Activated CD4-positive, alpha-beta memory T cell treated with anti-CD3 and anti-CD28 coated beads for 36 hours (primary cell): ENCODE data around the gene CD99L2. TPM values are rescaled to one million over a fixed set of nuclear protein-coding genes. Genes with fewer than 3 reads are reported as not detected.
A peak's percentile ranks its signal among the peaks of the same experiment; 100 is the strongest.

Source experiments
- CTCF ChIA-PET: fragments of 350-600 bp; sonication (Branson Sonifier 250); formaldehyde crosslinking; loops from one replicate; lab custom pipeline; 2021; ENCODE audit warnings: antibody characterized with exemption, inconsistent platforms; lab: Charles Lee
- POLR2A ChIA-PET: fragments of 350-600 bp; sonication (Branson Sonifier 250); formaldehyde crosslinking; loops from one replicate; lab custom pipeline; 2021; ENCODE audit warnings: antibody characterized with exemption; lab: Charles Lee
- DNase-seq: peaks from one replicate; pipeline ENCODE4 v3.0.0-alpha.2; 2020
- H3K27ac Mint-ChIP-seq: one replicate; pipeline ENCODE4 v1.8.0; 2021; ENCODE audit warnings: mixed read lengths
- H3K27me3 Mint-ChIP-seq: one replicate; pipeline ENCODE4 v1.8.0; 2021; ENCODE audit warnings: mixed read lengths
- H3K36me3 Mint-ChIP-seq: one replicate; pipeline ENCODE4 v1.8.0; 2021; ENCODE audit warnings: mixed read lengths
- H3K4me1 Mint-ChIP-seq: one replicate; pipeline ENCODE4 v1.8.0; 2021; ENCODE audit warnings: low read depth, mixed read lengths
- H3K4me3 Mint-ChIP-seq: one replicate; pipeline ENCODE4 v1.8.0; 2021; ENCODE audit warnings: mild to moderate bottlenecking, mixed read lengths
- H3K9me3 Mint-ChIP-seq: one replicate; pipeline ENCODE4 v1.8.0; 2021; ENCODE audit warnings: mixed read lengths
- intact Hi-C: fragments of 100-400 bp; cut with micrococcal nuclease; formaldehyde crosslinking; loops from one replicate; pipeline ENCODE4 v1.15.1; 2023
- total RNA-seq, 2 experiments: library from RNA; stranded (reverse); gene quantifications; one replicate each; pipeline ENCODE4 v1.2.3, GENCODE V29; 2021

CD99L2 gene
- total RNA-seq, 2 experiments from 2014 or later: 14.9 to 15.7 TPM

GRCh38 chrX:150870029-150870428, 28.4 kb downstream of the CD99L2 start:
- Mint-ChIP-seq H3K27ac (no peak overlapping the region), H3K9me3 (no peaks in the 10 kb centered on the region), H3K27me3 (no peaks in the 10 kb centered on the region), H3K36me3 (peaks cover 2% of the 10 kb centered on the region), H3K4me3 (no peak overlapping the region), H3K4me1 (peaks cover 43% of the 10 kb centered on the region)
- intact Hi-C loops: loop anchor here (10.0 kb wide), 1 partner anchor 175 kb away; the partner anchor contains the start of gene MTMR1
- ChIA-PET POLR2A (no interaction called here), CTCF (no interaction called here)
- no peak for DNase-seq

DNA sequence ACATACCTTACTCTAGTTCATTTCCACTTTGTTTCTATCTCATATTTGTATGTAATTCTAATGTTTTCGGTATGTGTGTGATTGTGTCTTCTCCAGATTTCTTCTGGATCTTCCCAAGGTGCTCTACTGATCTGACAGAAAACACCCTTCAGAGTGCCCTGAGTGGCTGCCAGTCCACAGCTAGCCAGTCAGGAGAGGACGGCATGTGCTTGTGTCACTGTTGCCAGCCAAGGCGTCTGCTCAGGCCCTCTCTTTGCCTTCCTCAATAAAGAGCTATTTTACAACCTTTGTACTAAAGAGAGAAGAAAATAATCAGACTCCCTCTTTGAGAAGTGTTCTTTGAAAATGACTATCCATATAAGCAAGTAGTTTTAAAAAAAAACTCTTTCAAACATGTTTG, 29.0 kb downstream of the CD99L2 start:
- Mint-ChIP-seq H3K27ac (no peak overlapping the region), H3K27me3 (no peaks in the 10 kb centered on the region), H3K9me3 (no peaks in the 10 kb centered on the region), H3K36me3 (peaks cover 2% of the 10 kb centered on the region), H3K4me3 (no peak overlapping the region), H3K4me1 (peaks cover 38% of the 10 kb centered on the region)
- DNase-seq: no peak
- intact Hi-C loops: no loop called here
- ChIA-PET CTCF (no interaction called here), POLR2A (no interaction called here)

DNA sequence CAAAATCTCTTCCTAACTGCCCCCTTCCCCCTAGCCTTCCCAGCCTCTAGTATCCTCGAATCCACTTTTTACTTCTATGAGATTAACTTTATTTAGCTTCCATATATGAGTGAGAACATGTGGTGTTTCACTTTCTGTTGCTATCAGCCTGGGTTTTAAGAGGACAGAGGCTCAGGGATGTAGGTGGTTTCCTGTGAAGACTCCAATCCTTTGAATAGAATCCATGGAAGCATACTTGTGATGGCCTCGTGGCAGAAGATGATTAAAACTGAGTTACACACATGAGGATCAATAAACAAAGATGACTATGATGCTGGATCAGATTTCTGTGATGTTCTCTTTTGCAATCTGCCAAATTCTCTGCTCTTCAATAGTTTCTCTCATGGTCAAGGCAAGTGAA, 29.8 kb downstream of the CD99L2 start:
- Mint-ChIP-seq H3K4me1 (peaks cover 32% of the 10 kb centered on the region), H3K27ac (no peak overlapping the region), H3K27me3 (no peaks in the 10 kb centered on the region), H3K9me3 (no peaks in the 10 kb centered on the region), H3K4me3 (no peak overlapping the region), H3K36me3 (peaks cover 2% of the 10 kb centered on the region)
- POLR2A ChIA-PET: no interaction called here
- intact Hi-C loops: no loop called here
- CTCF ChIA-PET: no interaction called here
- no peak for DNase-seq

DNA sequence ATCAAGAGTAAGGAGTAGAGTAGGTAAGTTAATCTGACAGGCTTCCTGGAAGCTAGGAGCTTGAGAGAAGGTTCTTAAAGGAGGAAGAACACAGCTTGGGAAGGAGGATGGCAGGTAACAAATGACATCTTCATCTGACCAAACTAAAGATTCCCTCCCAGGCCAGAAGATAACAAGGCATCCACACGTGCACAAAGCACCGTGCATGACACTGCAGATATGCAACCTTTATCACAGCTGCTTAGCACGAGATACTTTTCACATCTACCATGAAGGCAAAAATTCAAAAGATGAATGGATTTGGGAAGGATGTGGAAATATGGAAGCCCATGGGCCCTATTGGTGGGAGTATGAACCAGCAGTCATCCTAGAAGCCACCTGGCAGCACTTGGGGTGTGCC, 34.3 kb downstream of the CD99L2 start:
- H3K9me3 Mint-ChIP-seq: no peaks in the 10 kb centered on the region
- no peak overlapping the region for H3K27ac Mint-ChIP-seq
- intact Hi-C loops: no loop called here
- H3K4me3 Mint-ChIP-seq: no peak overlapping the region
- H3K36me3 Mint-ChIP-seq: peaks cover 10% of the 10 kb centered on the region
- no peaks in the 10 kb centered on the region for H3K27me3 Mint-ChIP-seq
- ChIA-PET CTCF (no interaction called here), POLR2A (no interaction called here)
- H3K4me1 Mint-ChIP-seq: peaks cover 7% of the 10 kb centered on the region
- DNase-seq: no peak

GRCh38 chrX:150863191-150863590, 35.3 kb downstream of the CD99L2 start:
- Mint-ChIP-seq H3K27me3 (no peaks in the 10 kb centered on the region), H3K9me3 (peaks cover 8% of the 10 kb centered on the region), H3K4me1 (no peaks in the 10 kb centered on the region), H3K36me3 (peaks cover 13% of the 10 kb centered on the region), H3K27ac (no peak overlapping the region), H3K4me3 (no peak overlapping the region)
- no peak for DNase-seq
- ChIA-PET CTCF (no interaction called here), POLR2A (no interaction called here)
- intact Hi-C loops: no loop called here

DNA sequence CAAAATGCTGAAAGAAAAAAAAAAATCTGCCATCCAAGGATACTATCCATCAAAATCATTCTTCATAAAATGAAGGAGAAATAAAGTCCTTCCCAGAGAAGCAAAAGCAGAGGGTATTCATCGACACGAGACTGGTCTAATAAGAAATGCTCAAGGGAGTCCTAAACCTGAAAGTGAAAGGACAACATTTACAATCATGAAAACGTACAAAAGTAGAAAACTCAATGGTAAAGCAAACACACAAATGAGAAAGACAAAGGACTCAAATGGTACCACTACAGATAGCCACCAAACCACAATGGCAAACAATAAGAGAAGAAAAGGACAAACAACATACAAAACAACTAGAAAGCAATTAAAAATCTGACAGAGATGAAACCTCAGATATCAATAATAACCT, 41.0 kb downstream of the CD99L2 start:
- H3K36me3 Mint-ChIP-seq: peaks cover 19% of the 10 kb centered on the region
- no peak overlapping the region for H3K27ac Mint-ChIP-seq
- CTCF ChIA-PET: no interaction called here

DNA sequence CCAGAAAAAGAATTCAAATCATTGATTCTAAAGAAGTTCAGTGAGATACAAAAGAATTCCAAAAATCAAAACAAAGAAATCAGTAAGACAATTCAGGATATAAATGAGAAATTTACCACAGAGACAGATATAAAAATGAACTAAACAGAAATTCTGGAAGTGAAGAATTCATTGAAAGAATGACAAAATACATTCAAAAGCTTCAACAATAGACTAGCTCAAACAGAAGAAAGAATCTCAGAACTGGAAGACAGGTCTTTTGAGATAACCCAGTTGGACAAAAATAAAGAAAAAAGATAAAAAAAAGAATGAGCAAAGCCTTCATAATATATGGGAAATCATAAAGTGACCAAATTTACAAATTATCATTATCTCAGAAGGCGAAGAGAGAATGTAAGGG, 41.7 kb downstream of the CD99L2 start:
- ChIA-PET CTCF (no interaction called here), POLR2A (no interaction called here)
- Mint-ChIP-seq H3K27me3 (no peaks in the 10 kb centered on the region), H3K4me1 (no peaks in the 10 kb centered on the region), H3K27ac (no peak overlapping the region), H3K4me3 (no peak overlapping the region), H3K9me3 (peaks cover 22% of the 10 kb centered on the region), H3K36me3 (peaks cover 21% of the 10 kb centered on the region)
- DNase-seq: no peak
- intact Hi-C loops: no loop called here

More for the DNA sequence above, 41.0 kb downstream of the CD99L2 start:
- Mint-ChIP-seq H3K9me3 (peaks cover 22% of the 10 kb centered on the region), H3K27me3 (no peaks in the 10 kb centered on the region), H3K4me1 (no peaks in the 10 kb centered on the region), H3K4me3 (no peak overlapping the region)
- POLR2A ChIA-PET: no interaction called here
- intact Hi-C loops: no loop called here
- no peak for DNase-seq

DNA sequence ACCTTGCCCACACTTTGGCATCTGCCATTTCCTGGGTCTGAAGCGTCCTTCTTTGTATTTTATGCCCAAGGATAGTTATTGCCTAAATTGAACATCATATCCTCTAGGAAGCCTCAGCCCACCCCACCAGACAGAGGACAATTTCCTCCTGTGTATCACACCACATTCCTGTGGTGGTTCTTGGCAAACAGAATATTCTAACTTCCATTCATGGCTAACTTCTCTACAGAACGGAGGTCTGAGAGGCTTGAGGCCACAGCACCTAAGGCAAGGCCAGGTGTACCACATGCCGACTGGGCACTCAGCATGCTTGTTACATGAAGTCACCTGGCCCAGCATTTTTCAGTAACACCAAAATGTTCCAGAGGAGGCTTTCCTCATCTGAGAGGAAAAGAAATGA, 42.4 kb downstream of the CD99L2 start:
- Mint-ChIP-seq H3K36me3 (peaks cover 21% of the 10 kb centered on the region), H3K9me3 (peaks cover 22% of the 10 kb centered on the region), H3K4me3 (no peak overlapping the region), H3K4me1 (no peaks in the 10 kb centered on the region), H3K27ac (no peak overlapping the region), H3K27me3 (no peaks in the 10 kb centered on the region)
- ChIA-PET POLR2A (no interaction called here), CTCF (no interaction called here)
- DNase-seq: no peak
- intact Hi-C loops: no loop called here

DNA sequence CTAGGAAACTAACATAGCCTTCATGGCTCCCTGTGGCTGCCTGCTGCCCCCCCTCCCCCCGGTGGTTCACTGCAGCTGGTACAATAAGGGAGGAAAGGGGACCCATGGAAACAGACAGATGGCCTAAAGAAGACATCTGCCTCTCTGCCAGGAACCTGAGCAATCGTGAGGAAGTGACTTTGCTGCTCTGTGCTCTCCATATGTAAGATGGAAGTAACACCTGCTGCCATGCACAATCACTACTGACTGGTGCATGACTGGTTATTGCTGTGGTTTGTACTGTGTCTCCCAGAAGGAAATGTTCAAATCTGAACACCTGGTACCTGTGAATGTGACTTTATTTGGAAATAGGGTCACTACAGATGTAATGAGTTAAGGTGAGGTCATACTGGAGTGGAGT, 43.6 kb downstream of the CD99L2 start:
- intact Hi-C loops: no loop called here
- H3K4me1 Mint-ChIP-seq: no peaks in the 10 kb centered on the region
- H3K36me3 Mint-ChIP-seq: peaks cover 16% of the 10 kb centered on the region
- H3K9me3 Mint-ChIP-seq: peaks cover 22% of the 10 kb centered on the region
- H3K27me3 Mint-ChIP-seq: no peaks in the 10 kb centered on the region
- no peak overlapping the region for H3K27ac Mint-ChIP-seq
- no peak for DNase-seq
- no peak overlapping the region for H3K4me3 Mint-ChIP-seq
- POLR2A ChIA-PET: no interaction called here
- CTCF ChIA-PET: no interaction called here

GRCh38 chrX:150849996-150850720, 48.3 kb downstream of the CD99L2 start:
- ChIA-PET POLR2A (no interaction called here), CTCF (no interaction called here)
- intact Hi-C loops: no loop called here
- peaks cover 2% of the 10 kb centered on the region for H3K36me3 Mint-ChIP-seq
- DNase-seq: no peak
- no peak overlapping the region for H3K4me3 Mint-ChIP-seq
- no peaks in the 10 kb centered on the region for H3K27me3 Mint-ChIP-seq
- no peaks in the 10 kb centered on the region for H3K9me3 Mint-ChIP-seq
- peaks cover 10% of the 10 kb centered on the region for H3K4me1 Mint-ChIP-seq
- no peak overlapping the region for H3K27ac Mint-ChIP-seq

DNA sequence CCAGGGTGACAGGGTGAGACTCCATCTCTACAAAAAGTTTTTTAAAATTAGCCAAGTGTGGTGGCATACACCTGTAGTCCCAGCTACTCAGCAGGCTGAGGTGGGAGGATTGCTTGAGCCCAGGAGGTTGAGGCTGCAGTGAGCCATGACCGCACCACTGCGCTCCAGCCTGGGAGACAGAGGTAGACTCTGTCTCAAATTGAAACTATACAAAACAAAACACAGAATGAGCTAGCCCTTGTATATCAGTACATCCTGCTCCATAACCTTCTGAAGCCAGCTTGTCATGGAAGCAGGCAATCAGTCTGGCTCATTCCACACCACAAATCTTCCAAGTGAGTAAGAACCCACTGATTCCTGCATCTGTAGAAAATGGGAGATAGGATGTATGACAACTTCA, 49.0 kb downstream of the CD99L2 start:
- no peak for DNase-seq
- Mint-ChIP-seq H3K27ac (no peak overlapping the region), H3K9me3 (no peaks in the 10 kb centered on the region), H3K36me3 (peaks cover 2% of the 10 kb centered on the region), H3K4me3 (no peak overlapping the region), H3K4me1 (peaks cover 10% of the 10 kb centered on the region), H3K27me3 (no peaks in the 10 kb centered on the region)
- ChIA-PET POLR2A (no interaction called here), CTCF (no interaction called here)
- intact Hi-C loops: no loop called here

GRCh38 chrX:150848914-150849365, 49.5 kb downstream of the CD99L2 start:
- POLR2A ChIA-PET: no interaction called here
- Mint-ChIP-seq H3K27me3 (no peaks in the 10 kb centered on the region), H3K27ac (no peak overlapping the region), H3K4me1 (peaks cover 10% of the 10 kb centered on the region), H3K9me3 (no peaks in the 10 kb centered on the region), H3K4me3 (no peak overlapping the region), H3K36me3 (peaks cover 2% of the 10 kb centered on the region)
- CTCF ChIA-PET: no interaction called here
- intact Hi-C loops: no loop called here
- DNase-seq: peak; percentile 15

DNA sequence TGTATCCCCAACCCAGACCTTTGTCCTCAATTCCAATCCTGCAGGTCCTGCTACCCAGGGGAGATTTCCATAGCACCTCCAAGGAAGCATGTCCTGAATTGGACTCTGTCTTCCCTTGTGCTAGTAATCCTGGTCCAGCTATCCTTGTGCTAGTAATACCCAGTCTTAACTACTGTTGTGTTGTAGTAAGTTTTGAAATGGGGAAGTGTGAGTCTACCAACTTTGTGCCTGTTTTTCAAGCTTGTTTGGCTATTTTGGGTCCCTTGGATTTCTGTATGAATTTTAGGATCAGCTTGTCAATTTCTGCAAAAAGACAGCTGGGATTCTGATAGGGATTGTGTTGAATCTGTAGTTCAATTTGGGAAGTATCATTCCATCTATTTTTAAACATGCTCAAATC, 51.4 kb downstream of the CD99L2 start:
- intact Hi-C loops: no loop called here
- peaks cover 10% of the 10 kb centered on the region for H3K4me1 Mint-ChIP-seq
- H3K36me3 Mint-ChIP-seq: no peaks in the 10 kb centered on the region
- no peak overlapping the region for H3K4me3 Mint-ChIP-seq
- DNase-seq: no peak
- no peaks in the 10 kb centered on the region for H3K9me3 Mint-ChIP-seq
- ChIA-PET POLR2A (no interaction called here), CTCF (no interaction called here)
- H3K27me3 Mint-ChIP-seq: no peaks in the 10 kb centered on the region
- H3K27ac Mint-ChIP-seq: no peak overlapping the region
